CD14-positive monocyte (primary cell): ENCODE results near the gene WBP2NL. TPM values are rescaled to one million over a fixed set of nuclear protein-coding genes. Genes with fewer than 3 reads are reported as not detected.

Experiments
- DNase-seq, 3 donors: peaks; one replicate each; pipeline ENCODE4 v3.0.0-alpha.2; 2011 to 2022
- H2AFZ ChIP-seq: 2 replicates; pipeline ENCODE4 v1.6.0; 2012; ENCODE audit warnings: mild to moderate bottlenecking, low read depth, low read length, inconsistent platforms; ENCODE audit not compliant: insufficient read depth, poor library complexity, severe bottlenecking
- H3K27ac ChIP-seq, 2 donors: 1 replicate in 1 of 2; 2 replicates in 1 of 2; pipeline ENCODE4 v1.5.1; 2012 to 2013; ENCODE audit warnings: low read length in 2 of 2, control low read depth in 1 of 2, inconsistent platforms in 1 of 2, low read depth in 1 of 2, mild to moderate bottlenecking in 1 of 2
- H3K27me3 ChIP-seq, 2 donors: one replicate each; pipeline versions ENCODE4 v1.6.0 to v1.6.1; 2011 to 2013; ENCODE audit warnings: low read length in 2 of 2; ENCODE audit not compliant: control insufficient read depth in 2 of 2, insufficient read depth in 2 of 2
- H3K36me3 ChIP-seq, 2 donors: replicated peaks in 1 of 2; 1 replicate in 1 of 2; 2 replicates in 1 of 2; pipeline versions ENCODE4 v1.5.1 to v1.6.1; 2012 to 2013; ENCODE audit warnings: low read length in 2 of 2, control low read depth in 1 of 2, inconsistent platforms in 1 of 2, mild to moderate bottlenecking in 1 of 2; ENCODE audit not compliant: insufficient read depth in 2 of 2, control insufficient read depth in 1 of 2
- H3K4me1 ChIP-seq, 2 donors: 1 replicate in 1 of 2; 2 replicates in 1 of 2; pipeline versions ENCODE4 v1.5.1 to v1.6.1; 2012 to 2013; ENCODE audit warnings: low read length in 2 of 2, control low read depth in 1 of 2, inconsistent platforms in 1 of 2, mild to moderate bottlenecking in 1 of 2, moderate library complexity in 1 of 2; ENCODE audit not compliant: insufficient read depth in 2 of 2, control insufficient read depth in 1 of 2
- H3K4me2 ChIP-seq: replicated peaks from 2 replicates; pipeline ENCODE3; 2012; ENCODE audit warnings: low read length, moderate library complexity, mild to moderate bottlenecking; ENCODE audit not compliant: poor library complexity, severe bottlenecking; ENCODE audit errors: extremely low read depth
- H3K4me3 ChIP-seq, 3 experiments: fragments of 200-600 bp in 1 of 3; sonication (generic) in 1 of 3; replicated peaks in 1 of 3; 1 replicate in 2 of 3; 2 replicates in 1 of 3; pipeline ENCODE4 v1.5.1; 2011 to 2013; ENCODE audit warnings: low read length in 3 of 3, mild to moderate bottlenecking in 3 of 3, control low read depth in 2 of 3, low read depth in 2 of 3, inconsistent platforms in 1 of 3, moderate library complexity in 1 of 3
- H3K79me2 ChIP-seq: 2 replicates; pipeline ENCODE4 v1.6.0; 2012; ENCODE audit warnings: mild to moderate bottlenecking, control low read depth, inconsistent platforms, low read length, moderate library complexity; ENCODE audit not compliant: insufficient read depth
- H3K9ac ChIP-seq: 2 replicates; pipeline ENCODE4 v1.6.0; 2017; ENCODE audit warnings: low read length, mild to moderate bottlenecking; ENCODE audit not compliant: insufficient read depth, poor library complexity, severe bottlenecking
- H3K9me3 ChIP-seq, 2 donors: replicated peaks in 1 of 2; 1 replicate in 1 of 2; 2 replicates in 1 of 2; pipeline versions ENCODE4 v1.5.1 to v1.6.1; 2012 to 2013; ENCODE audit warnings: low read length in 2 of 2, control low read depth in 1 of 2; ENCODE audit not compliant: control insufficient read depth in 1 of 2, insufficient read depth in 1 of 2
- H4K20me1 ChIP-seq: 2 replicates; pipeline ENCODE4 v1.6.0; 2012; ENCODE audit warnings: mild to moderate bottlenecking, low read length, control low read depth, moderate library complexity; ENCODE audit not compliant: insufficient read depth
- H3K27ac Mint-ChIP-seq, 7 donors: one replicate each; pipeline ENCODE4 v1.8.0; 2020; ENCODE audit warnings: mild to moderate bottlenecking in 7 of 7, mixed read lengths in 7 of 7, moderate library complexity in 6 of 7, inconsistent platforms in 2 of 7
- H3K27me3 Mint-ChIP-seq, 3 donors: one replicate each; pipeline ENCODE4 v1.8.0; 2021 to 2022; ENCODE audit warnings: low read depth in 3 of 3, mild to moderate bottlenecking in 3 of 3, mixed read lengths in 3 of 3, moderate library complexity in 3 of 3, inconsistent platforms in 1 of 3
- H3K36me3 Mint-ChIP-seq, 2 donors: one replicate each; pipeline ENCODE4 v1.8.0; 2020; ENCODE audit warnings: mixed read lengths in 2 of 2, inconsistent platforms in 1 of 2, mild to moderate bottlenecking in 1 of 2
- H3K4me1 Mint-ChIP-seq: one replicate; pipeline ENCODE4 v1.8.0; 2020; ENCODE audit warnings: mild to moderate bottlenecking, mixed read lengths
- H3K4me3 Mint-ChIP-seq, 2 donors: one replicate each; pipeline ENCODE4 v1.8.0; 2020; ENCODE audit warnings: mild to moderate bottlenecking in 2 of 2, mixed read lengths in 2 of 2, moderate library complexity in 1 of 2
- H3K9me3 Mint-ChIP-seq, 7 donors: one replicate each; pipeline ENCODE4 v1.8.0; 2020 to 2022; ENCODE audit warnings: mixed read lengths in 7 of 7, mild to moderate bottlenecking in 6 of 7, moderate library complexity in 6 of 7, inconsistent platforms in 2 of 7
- WGBS: methylation state at CpG from one replicate; pipeline ENCODE4 v1.1.5; 2013; ENCODE audit warnings: missing lambda C conversion rate; ENCODE audit not compliant: insufficient coverage; 5-methylcytosine and 5-hydroxymethylcytosine counted together
- intact Hi-C, 2 donors: fragments of 100-400 bp; cut with micrococcal nuclease; formaldehyde crosslinking; loops; one replicate each; pipeline versions ENCODE4 v1.15.0 to v1.15.1; 2023
- polyA plus RNA-seq, 3 donors: library from polyadenylated mRNA; depleted of rRNA in 1 of 3; unstranded in 2 of 3; stranded (reverse) in 1 of 3; fragments of 300-500 nt in 2 of 3; fragments of >200 nt in 1 of 3; fragmentation: Illumina TruSeq in 2 of 3; gene quantifications; 1 replicate in 2 of 3; 2 replicates in 1 of 3; pipeline ENCODE4 v1.2.3, GENCODE V29; 2012 to 2021
- TF ChIP-seq, protein P1 (sequence below): fragments of 200-600 bp; IDR thresholded peaks from one replicate; pipeline ENCODE4 v1.8.0; 2022; ENCODE audit warnings: antibody characterized with exemption, mild to moderate bottlenecking

The WBP2NL gene
- polyA plus RNA-seq, 3 donors = 0.48 to 0.83 (median 0.71) TPM

DNA sequence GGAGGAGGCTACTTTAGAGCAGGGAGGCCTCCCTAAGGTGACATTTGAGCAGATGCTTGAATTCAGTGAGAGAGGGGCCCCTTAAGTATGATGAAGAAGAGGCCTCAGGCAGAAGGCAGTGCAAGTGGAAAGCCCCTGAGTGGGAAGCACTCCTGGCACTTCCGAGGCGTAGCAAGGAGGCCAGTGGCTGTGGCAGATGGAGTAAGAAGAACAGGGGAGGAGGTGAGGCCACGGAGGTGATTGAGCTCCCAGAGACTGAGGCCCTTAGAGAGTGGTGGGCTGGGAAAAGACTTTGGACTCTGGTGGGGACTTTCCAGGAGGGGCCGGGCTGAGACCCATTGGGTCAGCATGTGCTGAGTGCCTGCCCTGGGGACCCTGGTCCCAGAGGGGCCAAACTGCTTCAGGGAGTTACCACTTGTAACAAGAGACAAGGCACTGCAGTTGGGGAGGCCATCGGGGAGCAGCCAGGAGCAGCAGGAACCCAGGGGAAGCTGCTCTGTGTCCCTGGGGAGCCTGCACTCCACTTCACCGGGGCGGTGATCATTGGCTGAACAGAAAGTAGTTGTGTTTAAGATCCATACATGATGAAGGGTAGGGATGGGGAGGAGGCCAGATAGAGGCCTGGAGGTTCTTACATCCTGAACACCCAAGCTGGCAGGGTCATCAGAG, 49.2 kb upstream of the WBP2NL start:
- H3K9me3 Mint-ChIP-seq = peaks cover 0 to 1% (median 0%) of the 10 kb centered on the region in 7 donors
- H2AFZ ChIP-seq = peak overlapping the region; percentile 29
- H3K36me3 ChIP-seq = no peaks in the 10 kb centered on the region
- H3K9me3 ChIP-seq = no peaks in the 10 kb centered on the region
- no peak overlapping the region for H3K27ac ChIP-seq
- no peak for DNase-seq
- peaks cover 16% of the 10 kb centered on the region for H3K4me1 Mint-ChIP-seq
- TF ChIP-seq, protein P1, sequence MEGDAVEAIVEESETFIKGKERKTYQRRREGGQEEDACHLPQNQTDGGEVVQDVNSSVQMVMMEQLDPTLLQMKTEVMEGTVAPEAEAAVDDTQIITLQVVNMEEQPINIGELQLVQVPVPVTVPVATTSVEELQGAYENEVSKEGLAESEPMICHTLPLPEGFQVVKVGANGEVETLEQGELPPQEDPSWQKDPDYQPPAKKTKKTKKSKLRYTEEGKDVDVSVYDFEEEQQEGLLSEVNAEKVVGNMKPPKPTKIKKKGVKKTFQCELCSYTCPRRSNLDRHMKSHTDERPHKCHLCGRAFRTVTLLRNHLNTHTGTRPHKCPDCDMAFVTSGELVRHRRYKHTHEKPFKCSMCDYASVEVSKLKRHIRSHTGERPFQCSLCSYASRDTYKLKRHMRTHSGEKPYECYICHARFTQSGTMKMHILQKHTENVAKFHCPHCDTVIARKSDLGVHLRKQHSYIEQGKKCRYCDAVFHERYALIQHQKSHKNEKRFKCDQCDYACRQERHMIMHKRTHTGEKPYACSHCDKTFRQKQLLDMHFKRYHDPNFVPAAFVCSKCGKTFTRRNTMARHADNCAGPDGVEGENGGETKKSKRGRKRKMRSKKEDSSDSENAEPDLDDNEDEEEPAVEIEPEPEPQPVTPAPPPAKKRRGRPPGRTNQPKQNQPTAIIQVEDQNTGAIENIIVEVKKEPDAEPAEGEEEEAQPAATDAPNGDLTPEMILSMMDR = no peak
- 92% methylated on average over 5 of the region's 7 CpGs for WGBS
- H3K4me2 ChIP-seq = no peak overlapping the region
- H3K9ac ChIP-seq = no peak overlapping the region
- H3K79me2 ChIP-seq = peaks cover 17% of the 10 kb centered on the region
- H3K4me3 ChIP-seq = no peak overlapping the region
- peaks cover 16 to 19% of the 10 kb centered on the region in 2 donors for H3K4me1 ChIP-seq
- peak overlapping the region in 2 of 7 donors; percentile 18 to 42 for H3K27ac Mint-ChIP-seq
- H3K27me3 Mint-ChIP-seq = peaks cover 0 to 15% (median 2%) of the 10 kb centered on the region in 3 donors
- H4K20me1 ChIP-seq = no peaks in the 10 kb centered on the region
- H3K4me3 Mint-ChIP-seq = no peak overlapping the region
- no peaks in the 10 kb centered on the region for H3K27me3 ChIP-seq
- peaks cover 0 to 1% of the 10 kb centered on the region in 2 donors for H3K36me3 Mint-ChIP-seq
- intact Hi-C loops = no loop called here

DNA sequence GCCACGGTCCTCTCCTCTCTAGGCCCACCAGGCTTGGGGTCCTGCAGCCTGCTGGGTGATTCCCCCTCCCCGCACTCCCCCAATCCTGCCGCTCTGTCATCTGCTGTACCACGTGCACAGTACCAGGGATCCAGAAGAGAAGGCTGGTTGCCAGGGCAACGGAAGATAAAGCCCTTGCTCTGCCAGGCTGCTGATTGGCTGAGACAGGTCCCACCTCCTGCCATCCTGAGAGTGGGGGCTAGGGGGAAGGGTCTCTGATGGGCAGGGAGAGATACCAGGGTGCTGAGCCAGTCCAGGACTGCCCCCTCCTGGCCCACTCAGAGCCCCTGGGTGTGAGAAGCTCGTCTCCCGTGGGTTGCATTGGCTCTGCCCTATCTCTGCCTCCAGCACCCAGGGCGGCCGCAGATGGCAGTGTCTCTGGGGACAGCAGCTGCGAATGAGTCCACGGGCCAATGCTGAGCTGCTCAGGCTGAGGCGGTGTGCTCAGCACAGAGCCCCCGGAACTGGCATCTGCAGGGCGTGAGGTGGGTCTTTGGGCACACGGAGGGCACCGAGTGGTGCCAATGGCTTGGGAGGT, 46.6 kb upstream of the WBP2NL start, which contains the start of gene SMIM45:
Gene SMIM45, plus strand, starts transcription at position 253 of the 577 bp plus-strand sequence.
- no peaks in the 10 kb centered on the region for H3K36me3 ChIP-seq
- no peak within 1 kb of the TSS for H3K4me2 ChIP-seq
- TF ChIP-seq, protein P1 = no peak
- Mint-ChIP-seq H3K4me3 (no peak within 1 kb of the TSS), H3K27me3 (peaks cover 0 to 13% (median 2%) of the 10 kb centered on the region in 3 donors), H3K36me3 (no peaks in the 10 kb centered on the region), H3K9me3 (peaks cover 0 to 1% (median 0%) of the 10 kb centered on the region in 7 donors), H3K27ac (peak within 1 kb of the TSS in 1 of 7 donors; percentile 65), H3K4me1 (peaks cover 3% of the 10 kb centered on the region)
- WGBS = 91% methylated on average over 10 of the region's 16 CpGs
- no peaks in the 10 kb centered on the region for H4K20me1 ChIP-seq
- H3K4me1 ChIP-seq = peaks cover 3 to 6% of the 10 kb centered on the region in 2 donors
- no peaks in the 10 kb centered on the region for H3K27me3 ChIP-seq
- H3K4me3 ChIP-seq = no peak within 1 kb of the TSS
- intact Hi-C loops = no loop called here
- H2AFZ ChIP-seq = no peak within 1 kb of the TSS
- no peak for DNase-seq
- no peaks in the 10 kb centered on the region for H3K79me2 ChIP-seq
- H3K27ac ChIP-seq = no peak within 1 kb of the TSS
- no peaks in the 10 kb centered on the region for H3K9me3 ChIP-seq
- no peak within 1 kb of the TSS for H3K9ac ChIP-seq
